NCI-H345 (cell line): ENCODE data around the gene OR6Q1.
"Not testable (repeated sequence)": the region's sequence is repeated elsewhere in the genome, so short reads cannot be mapped to it uniquely, and the experiment has no call there.

Experiments used
- DNase-seq: peaks from one replicate; lab custom pipeline; 2025; lab: John Stamatoyannopoulos, UW

OR6Q1 gene, protein sequence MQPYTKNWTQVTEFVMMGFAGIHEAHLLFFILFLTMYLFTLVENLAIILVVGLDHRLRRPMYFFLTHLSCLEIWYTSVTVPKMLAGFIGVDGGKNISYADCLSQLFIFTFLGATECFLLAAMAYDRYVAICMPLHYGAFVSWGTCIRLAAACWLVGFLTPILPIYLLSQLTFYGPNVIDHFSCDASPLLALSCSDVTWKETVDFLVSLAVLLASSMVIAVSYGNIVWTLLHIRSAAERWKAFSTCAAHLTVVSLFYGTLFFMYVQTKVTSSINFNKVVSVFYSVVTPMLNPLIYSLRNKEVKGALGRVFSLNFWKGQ

DNA sequence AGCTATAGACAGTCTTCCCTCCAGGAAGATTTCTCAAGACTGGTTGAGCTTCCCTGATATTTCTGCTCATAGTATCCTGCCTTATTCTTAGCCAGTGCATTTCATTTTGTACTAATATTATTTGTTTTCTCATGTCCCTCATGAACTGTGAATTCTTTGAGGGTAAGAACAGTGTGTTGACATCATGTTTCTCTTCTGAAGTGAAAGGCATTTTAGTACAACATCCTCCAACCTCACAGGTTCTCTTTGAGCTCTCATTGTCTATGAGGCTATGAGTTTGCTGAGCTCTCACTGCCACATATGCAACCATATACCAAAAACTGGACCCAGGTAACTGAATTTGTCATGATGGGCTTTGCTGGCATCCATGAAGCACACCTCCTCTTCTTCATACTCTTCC is at the start of gene OR6Q1:
Gene OR6Q1 (plus strand): TSS at position 301 of the 400 bp plus-strand sequence. CDS start 0 bp downstream, at position 301.
- no peak for DNase-seq

DNA sequence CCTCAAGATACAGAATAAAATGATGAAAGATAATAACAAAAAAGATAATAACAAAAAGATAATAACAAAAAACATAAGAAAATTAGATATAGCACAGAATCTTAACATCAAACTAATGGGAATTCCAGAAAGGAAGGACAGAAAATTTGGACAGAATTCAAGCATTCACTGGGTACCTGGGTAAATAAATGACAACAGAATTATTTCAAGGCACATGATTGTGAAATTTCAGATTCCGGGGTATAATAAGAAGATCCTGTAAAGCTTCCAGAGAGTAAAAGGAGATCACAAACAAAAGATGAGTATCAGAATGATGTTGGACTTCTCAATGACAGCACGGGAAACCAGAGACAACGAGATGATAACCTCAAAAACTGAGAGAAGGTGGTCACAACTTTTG is 49.2 kb upstream of the OR6Q1 start:
- DNase-seq = no peak

DNA sequence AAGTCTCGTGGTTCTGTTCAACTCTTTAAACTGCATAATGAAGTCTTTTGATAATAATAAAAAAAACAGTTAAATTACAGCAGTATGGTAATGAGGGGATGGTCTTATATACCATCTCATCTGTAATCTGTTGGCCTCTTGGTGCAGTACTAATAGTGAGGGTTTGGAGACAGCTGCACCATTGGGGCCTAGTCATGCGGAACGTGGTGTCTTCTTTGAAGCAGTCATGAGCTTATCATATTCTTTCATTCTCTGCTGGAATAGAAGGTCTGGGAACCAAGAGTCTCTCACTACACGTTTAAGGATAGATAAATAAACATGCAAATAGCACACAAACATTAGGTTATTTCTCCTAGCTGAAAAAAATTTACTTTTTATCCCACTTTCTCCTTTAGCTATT is 48.0 kb upstream of the OR6Q1 start:
- peak; percentile 81 for DNase-seq

DNA sequence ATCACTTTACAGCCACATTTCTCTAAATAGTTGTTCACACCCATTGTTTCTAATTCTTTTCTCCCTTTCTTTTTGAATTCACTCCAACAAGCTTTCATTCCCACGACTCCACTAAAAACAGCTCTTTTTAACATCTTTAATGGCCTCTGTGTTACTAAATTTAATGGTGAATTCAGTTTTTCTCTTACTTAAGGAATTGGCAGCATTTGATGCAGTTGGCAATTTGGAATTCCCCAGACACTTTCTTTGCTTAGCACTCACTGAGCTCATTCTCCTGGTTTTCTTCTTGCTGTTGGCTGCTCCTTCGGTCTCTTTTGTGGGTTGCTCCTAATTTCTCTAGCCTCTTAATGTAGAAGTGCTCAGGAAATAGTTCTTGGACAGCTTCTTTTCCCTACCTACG is 47.6 kb upstream of the OR6Q1 start:
- no peak for DNase-seq

DNA sequence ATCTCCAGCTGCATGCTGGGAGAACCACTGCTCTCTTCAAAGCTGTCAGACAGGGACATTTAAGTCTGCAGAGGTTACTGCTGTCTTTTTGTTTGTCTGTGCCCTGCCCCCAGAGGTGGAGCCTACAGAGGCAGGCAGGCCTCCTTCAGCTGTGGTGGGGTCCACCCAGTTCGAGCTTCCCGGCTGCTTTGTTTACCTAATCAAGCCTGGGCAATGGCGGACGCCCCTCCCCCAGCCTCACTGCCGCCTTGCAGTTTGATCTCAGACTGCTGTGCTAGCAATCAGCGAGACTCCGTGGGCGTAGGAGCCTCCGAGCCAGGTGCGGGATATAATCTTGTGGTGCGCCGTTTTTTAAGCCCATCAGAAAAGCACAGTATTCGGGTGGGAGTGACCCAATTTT is 31.2 kb upstream of the OR6Q1 start:
- not testable (repeated sequence) for DNase-seq

DNA sequence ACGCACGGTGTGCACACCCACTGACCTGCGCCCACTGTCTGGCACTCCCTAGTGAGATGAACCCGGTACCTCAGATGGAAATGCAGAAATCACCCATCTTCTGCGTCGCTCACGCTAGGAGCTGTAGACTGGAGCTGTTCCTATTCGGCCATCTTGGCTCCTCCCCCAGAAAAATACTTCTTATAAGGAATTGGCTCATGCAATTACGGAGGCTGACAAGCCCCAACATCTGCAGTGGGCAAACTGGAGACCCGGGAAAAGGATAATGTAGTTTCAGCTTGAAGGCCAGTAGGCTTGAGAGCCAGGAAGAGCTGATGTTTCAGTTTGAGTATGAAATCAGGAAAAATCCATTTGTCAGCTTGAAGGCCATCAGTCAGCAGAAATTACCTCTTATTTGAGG is 30.7 kb upstream of the OR6Q1 start:
- not testable (repeated sequence) for DNase-seq

DNA sequence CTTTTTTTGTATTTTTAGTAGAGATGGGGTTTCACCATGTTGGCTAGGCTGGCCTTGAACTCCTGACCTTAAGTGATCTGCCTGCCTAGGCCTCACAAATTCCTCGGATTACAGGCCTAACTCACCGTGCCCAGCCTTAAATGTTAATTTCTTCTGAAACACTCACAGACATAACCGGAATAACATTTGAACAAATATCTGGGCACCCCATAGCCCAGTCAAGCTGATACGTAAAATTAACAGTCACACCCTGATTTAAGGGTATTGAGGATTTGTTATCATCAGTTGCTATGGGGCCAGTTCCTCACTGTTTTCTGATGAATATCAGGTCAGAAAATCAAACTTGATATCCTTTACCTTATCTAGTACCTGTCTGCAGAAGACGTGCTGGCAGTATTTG is 30.1 kb upstream of the OR6Q1 start:
- DNase-seq = no peak

DNA sequence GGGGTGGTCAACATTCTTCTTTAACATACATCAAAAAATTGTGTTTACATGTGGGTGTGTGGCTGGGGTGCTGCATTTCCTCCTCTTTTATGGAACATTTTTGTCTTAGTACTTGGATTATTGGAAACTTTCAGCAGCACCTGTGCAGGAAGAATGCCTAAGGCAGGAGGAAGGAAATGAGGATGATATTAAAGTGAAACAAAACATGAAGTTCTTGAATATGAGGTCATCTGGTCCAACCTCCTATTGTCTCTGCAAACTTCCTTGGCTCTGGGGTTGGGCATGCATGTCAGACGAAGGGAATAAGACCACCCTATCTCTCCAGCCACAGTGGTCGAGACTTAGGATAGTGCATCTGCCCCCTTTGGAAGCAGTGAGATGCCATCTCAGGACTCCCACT is 27.7 kb upstream of the OR6Q1 start:
- DNase-seq = no peak

DNA sequence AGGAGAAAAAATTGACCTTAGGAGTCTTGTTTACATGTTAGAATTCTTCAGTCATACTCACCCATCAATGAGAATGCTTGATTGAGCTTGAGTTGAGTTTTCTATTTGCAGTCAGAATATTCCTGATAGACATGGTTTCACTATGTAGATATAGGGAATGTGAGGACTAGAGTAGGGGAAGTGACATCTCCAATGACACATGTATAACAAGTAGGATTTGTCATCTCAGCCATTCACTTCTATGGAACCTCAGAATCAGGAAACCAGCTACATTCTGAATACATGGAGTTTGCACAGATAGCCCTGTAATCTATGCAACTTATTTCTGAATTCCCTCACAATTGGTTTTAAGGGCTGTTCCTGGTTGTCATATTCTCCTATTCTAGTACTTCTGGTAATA is 27.2 kb upstream of the OR6Q1 start:
- no peak for DNase-seq

DNA sequence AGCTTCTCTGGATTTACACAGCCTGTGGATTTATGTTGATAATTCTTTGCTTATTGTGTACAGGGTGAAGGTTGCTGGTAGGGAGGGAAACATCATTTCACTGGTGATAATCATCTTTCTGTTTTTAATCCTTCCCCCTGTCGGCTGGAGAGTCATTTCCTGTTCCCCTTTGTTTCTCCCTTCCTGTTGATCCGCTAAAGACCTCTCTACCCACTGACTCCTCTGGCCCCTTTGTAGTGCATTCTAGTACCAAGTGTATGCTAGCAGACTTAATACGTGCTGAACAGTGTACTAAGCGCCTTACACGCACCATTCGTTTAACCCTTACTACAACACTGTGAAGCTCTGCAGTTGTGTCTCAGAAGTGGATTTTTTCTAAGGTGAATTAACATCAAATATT is 26.1 kb upstream of the OR6Q1 start:
- no peak for DNase-seq

DNA sequence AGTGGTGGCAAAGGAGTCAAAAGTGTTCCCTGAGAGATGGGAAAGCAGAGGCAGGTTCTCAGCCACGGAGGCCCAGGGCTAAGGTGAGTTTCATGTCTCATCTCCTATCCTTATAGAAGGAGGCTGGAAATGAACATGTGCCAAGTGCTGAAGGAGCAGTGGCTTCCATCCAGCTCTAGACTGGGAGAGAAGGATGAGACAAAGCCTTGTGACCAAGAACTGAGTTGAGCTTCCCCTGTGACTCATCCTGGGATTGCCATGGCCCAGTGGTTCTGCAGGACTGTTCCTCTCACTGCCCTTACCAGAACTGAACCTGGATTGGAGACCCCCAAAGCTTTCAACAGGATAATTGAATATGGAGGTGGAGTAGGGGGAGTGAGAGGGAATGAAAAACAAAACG is 23.8 kb upstream of the OR6Q1 start:
- DNase-seq = no peak

DNA sequence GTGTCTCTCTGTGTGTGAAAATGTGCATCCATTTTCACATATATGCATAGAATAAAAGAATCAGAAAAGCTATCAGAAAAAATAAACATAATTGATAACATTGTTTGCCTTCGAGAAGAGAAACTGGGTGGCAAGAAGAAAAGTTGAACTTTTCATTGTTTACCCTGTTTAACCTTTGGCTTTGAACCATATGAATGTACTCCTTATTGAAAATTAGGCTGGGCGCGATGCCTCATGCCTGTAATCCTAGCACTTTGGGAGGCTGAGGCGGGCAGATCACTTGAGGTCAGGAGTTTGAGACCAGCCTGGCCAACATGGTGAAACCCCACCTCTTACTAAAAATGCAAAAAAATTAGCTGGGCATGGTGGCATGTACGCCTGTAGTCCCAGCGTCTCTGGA is 19.0 kb upstream of the OR6Q1 start:
- DNase-seq = no peak

DNA sequence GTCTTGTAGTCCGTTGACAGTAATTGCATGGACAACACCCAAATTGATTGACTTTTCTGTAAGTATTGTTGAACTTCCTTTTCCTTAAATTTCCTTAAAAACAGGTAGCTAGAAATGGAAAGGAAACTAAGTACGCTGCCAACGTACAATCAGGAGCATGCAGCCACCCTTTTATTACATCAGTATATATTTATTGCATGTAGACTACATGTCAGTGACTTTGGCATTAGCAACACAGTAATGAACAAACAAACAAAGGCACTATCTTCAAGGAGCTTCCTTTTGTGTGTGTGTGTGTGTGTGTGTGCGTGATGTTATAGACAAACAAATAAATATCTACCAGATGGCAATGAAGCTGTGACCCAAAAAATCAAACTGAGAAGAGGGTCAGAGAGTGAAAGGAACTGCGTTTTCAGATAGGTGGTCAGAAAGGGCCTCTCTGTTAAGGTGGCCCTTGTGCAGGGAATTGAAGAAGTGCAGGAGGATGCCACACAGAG is 7.3 kb upstream of the OR6Q1 start, which contains the start of gene OR9Q1:
Gene OR9Q1 (plus strand): TSS at position 447 of the 497 bp plus-strand sequence. CDS start 155,564 bp downstream, outside the sequence.
- DNase-seq = no peak

DNA sequence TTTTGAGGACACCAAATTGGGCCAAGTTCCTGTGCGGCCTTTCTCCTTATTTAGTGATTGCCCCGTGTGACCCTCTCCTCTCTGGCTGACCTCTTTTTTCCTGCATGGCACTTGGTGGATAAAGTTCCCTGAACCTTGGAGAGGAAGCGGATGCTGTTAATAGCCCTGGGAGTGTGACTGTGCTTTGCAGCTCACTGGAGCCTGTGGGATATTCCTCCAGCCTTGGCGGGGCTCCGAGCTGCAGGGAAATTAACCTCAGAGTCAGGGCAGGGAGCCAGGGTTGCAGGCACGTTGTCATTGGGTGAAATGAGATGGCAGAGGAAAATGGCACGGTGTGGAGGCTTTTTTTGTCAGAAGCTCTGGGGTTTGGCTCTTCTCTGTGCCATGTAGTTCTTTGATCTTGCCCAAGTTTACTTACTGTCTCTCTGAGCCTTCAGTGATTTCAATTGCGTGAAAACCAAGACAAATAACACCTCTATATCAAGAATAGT is 6.1 kb upstream of the OR6Q1 start:
- no peak for DNase-seq

DNA sequence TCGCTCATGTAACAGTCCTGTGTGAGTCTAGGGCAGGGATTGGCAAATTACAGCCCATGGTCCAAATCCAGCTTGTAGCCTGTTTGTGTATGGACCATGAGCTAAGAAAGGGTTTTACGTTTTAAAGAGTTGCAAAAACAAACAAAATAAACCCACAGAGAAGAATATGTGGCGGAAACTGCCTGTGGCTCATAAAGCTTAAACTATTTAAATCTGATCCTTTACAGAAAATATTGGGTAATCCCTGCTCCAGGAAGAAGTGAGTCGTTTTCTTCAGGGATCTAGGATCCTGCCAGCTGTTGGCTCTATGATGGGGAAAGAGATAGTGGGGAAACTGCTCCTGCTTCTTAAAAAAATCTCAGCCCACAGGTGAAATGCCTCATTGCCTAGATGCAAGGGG is 3.4 kb upstream of the OR6Q1 start:
- no peak for DNase-seq

DNA sequence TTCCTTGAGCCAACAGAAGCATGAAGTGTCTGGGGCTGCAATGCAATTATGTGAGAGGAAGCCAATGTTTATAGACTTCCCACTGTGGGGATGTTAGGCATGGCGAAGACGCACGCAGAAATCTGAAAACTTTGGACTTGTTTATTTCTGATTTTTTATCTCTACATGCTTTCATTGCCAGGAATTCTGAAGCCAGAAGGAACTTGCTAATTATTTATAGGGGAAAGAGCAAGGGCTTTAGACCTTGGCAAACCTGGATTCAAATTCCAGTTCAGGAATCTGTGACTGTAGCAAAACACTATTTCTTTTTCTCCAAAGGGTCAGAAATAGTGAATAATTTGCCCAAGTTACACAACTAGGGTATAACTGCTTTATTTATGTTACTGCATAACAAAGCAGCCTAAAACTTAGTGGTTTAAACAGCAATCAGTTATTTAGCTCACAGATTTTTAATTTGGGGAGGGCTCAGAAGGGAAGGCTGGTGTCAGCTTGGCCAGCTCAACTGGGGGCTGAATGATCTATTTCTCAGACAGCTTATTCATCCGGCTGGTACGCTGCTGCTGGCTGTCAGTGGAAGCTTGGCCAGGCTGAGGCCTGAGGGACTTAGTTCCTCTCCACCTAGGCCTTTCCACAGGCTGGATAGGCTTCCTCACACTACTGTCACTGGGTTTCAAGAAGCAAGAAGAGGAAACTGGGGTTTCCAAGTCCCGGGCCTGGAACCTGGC is 1.9 kb upstream of the OR6Q1 start:
- no peak for DNase-seq

DNA sequence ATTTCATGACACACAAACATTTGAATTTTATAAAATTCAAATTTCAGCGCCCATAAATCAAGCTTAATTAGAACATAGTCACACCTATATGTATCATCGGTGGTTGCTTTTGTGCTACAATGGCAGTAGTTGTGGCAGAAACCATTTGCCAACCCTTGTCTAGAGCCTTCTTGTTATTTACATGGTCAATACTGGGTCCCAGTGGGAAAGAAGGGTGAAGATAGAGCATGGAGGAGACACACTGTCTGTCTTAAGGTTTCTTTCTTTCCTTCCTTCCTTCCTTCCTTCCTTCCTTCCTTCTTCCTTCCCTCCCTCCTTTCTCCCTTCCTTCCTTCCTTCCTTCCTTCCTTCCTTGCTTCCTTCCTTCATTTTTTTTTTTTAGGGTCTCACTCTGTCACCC is 3.7 kb downstream of the OR6Q1 start:
- DNase-seq = no peak

DNA sequence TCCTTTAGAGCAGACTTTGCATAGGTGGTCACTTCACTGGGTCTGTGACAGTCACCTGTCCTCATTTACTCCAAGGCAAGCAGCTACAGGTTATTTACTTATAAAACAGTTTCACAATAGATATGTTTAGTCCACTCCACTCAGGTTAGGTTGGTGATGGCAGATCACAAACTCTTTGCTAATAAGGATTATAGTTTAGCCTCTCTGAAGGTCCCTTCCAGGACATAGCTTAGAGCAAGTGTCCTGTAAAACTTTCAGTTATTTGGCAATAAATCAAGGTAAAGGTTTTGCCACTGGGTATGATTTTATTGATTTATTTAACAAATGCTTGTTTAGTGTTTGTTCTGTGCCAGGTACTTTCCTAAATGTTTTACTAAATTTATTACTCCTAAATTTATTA is 8.8 kb downstream of the OR6Q1 start:
- no peak for DNase-seq

DNA sequence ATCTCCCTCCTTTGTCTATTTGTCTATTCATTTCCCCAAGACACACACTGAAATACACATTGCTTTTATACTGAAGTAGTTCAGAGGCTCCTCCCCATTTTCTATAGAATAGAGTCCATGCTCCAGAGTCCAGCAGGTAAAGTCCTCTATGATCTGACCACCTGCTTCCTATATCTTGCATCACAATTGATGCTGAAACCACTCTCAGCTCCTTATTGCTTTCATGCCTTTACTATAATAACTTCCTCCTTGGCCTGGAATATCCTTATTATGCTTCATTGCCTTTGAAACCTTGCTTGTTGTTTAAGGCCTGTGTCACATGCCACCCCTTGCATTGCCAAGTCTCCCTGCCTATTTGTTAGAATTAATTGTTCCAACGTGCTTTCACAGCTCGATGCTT is 12.6 kb downstream of the OR6Q1 start:
- no peak for DNase-seq

DNA sequence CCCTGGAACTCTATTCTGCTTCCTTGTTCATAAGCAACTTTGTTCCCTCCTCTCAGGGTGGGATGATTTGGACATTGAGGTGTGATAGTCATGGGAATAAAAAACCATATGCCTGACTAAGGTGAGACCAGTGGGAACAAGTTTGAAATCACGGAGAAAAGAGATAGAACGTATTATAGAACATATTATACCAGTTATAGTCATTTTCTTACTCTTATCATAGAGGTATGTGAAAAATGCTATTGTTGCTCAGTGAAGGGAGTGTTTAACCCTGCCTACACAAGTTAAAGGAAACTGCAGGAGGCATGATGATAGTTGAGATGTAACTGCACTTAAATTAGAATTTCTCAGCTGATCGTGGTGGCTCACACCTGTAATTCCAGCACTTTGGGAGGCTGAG is 15.5 kb downstream of the OR6Q1 start:
- no peak for DNase-seq

DNA sequence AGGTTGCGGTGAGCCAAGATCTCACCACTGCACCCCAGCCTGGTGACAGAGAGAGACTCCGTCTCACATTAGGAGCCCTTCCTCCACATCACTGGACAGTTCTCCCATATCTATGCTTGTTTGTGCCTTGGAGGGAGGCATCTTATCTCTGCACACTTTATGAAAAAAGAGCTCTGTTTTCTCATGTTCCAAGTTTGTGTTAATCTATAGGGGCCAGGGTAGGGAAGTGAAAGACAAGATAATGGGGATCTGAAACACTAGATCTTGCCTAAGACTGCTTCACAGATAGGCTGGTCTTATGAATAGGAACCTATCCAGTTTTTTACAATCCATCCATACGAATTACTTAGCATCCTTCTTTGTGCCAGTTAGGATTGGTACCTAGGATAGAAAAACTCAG is 17.1 kb downstream of the OR6Q1 start:
- DNase-seq = no peak

DNA sequence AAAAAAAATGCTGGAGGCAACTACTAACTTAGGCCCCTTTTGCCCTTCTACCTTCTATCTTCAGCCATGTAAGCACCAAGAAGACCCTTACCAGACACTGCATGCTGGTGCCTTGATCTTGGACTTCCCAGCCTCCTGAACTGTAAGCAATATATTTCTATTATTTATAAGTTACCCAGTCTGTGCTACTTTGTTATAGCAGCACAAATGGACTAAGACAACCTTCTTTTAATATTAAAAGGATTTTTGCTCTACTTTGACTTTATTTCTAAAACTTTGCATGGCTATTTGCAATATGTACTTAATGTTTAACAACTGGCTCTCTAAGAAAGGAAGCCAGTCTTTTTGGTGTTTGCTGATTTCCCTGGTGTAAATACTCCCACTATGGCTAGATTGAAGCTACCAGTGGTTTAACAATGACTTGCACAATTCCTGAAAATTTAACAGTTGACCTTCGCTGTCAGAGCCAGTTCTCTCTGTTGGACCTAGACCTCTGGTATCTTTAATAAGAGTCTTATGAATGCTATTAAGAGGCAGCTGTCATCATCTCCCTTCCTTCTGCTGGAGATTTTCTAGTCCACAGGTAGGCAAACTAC is 25.2 kb downstream of the OR6Q1 start:
- no peak for DNase-seq

DNA sequence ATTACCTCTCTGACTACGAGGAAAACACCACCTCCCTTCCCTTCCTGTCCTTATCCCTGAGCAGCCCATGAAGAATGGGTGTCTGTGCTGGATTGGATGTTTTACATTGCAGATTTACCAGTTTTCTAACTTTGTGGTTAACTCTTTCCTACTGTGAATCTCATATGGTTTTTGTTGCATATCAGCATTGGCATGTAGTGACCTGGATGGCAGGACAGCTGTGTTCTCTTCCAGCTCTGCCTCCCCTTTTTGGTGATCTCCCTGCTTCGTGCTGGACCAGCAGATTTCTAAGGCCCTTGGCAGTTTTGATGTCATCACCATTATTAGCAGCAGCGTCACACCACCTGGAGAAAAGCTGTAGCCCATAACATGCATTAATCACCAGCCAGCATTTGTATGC is 26.7 kb downstream of the OR6Q1 start:
- no peak for DNase-seq
